Tibial nerve (tissue), 4 donors: ENCODE results near the gene DTNB.

Experiments used
- CTCF ChIP-seq, 5 experiments: fragments of 200-600 bp in 3 of 5; fragments of 450-650 bp in 2 of 5; sonication (generic) in 3 of 5; IDR thresholded peaks; one replicate each; pipeline ENCODE4 v1.5.1; 2016 to 2019; ENCODE audit warnings: antibody characterized with exemption in 5 of 5, mild to moderate bottlenecking in 3 of 5, moderate library complexity in 2 of 5
- EP300 ChIP-seq, 2 donors: sonication (generic); formaldehyde crosslinking; IDR thresholded peaks; one replicate each; pipeline ENCODE4 v1.6.1; 2017; ENCODE audit warnings: antibody characterized with exemption in 2 of 2, mild to moderate bottlenecking in 1 of 2
- POLR2A ChIP-seq, 2 donors: fragments of 450-650 bp; IDR thresholded peaks; one replicate each; pipeline ENCODE4 v1.6.1; 2017; ENCODE audit warnings: antibody characterized with exemption in 2 of 2, mild to moderate bottlenecking in 2 of 2, moderate library complexity in 2 of 2

GRCh38 chr2:25426326-25426725 lies 247.1 kb downstream of the DTNB start:
- TF ChIP-seq CTCF (IDR thresholded peaks at IDR 0.05) (no peak), POLR2A (IDR thresholded peaks at IDR 0.05) (no peak), EP300 (IDR thresholded peaks at IDR 0.05) (no peak)
